ENCODE results near the gene HES2. TPM values are rescaled to one million over a fixed set of nuclear protein-coding genes. Genes with fewer than 3 reads are reported as not detected.
"Not testable (repeated sequence)": the region's sequence is repeated elsewhere in the genome, so short reads cannot be mapped to it uniquely, and the experiment has no call there.

Gene HES2
- polyA plus RNA-seq, 6 donors from 2014 or later = not detected

- peak; percentile 37 for DNase-seq
- Mint-ChIP-seq H3K36me3 (no peaks in the 10 kb centered on the region), H3K27me3 (peaks cover 16 to 75% (median 53%) of the 10 kb centered on the region in 3 donors), H3K9me3 (peaks cover 0 to 3% (median 0%) of the 10 kb centered on the region in 7 donors), H3K4me1 (peaks cover 7 to 17% (median 13%) of the 10 kb centered on the region in 3 donors), H3K4me3 (peak overlapping the region in 6 of 8 donors; percentile 32 to 78 (median 54)), H3K27ac (no peak overlapping the region)
- peak; percentile 71 to 78 for ATAC-seq (ENCODE audit: low read depth in 2 of 2)
Observed at GRCh38 chr1:6440198-6441126, 20.7 kb upstream of the HES2 start.

DNA sequence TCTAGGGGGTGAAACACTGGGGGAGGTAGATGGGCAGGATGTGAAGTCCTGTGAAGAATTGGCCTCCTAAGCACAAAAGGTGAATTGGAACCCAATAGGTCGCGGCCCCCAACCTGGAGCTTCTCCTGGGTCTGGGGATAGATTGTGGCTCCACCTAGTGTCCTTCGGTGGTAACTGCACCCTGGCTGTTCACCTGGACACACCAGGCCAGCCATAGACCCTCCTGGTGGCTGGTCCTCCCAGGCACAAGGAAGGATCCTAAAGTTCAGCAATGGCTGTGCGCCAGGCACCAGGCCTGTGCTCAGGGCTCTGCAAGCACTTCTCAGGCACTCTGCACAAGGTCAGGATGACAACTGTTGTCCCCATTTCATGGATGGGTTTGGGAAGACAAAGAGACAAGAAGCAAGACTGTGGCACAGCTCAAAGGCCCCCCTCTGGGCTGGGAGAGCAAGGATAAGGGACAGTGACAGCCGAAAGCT is 18.4 kb upstream of the HES2 start:
- peaks cover 0 to 3% (median 0%) of the 10 kb centered on the region in 7 donors for H3K9me3 Mint-ChIP-seq
- peak; percentile 60 to 61 for ATAC-seq (ENCODE audit: low read depth in 2 of 2)
- DNase-seq = peak; percentile 61
- peaks cover 15 to 69% (median 55%) of the 10 kb centered on the region in 3 donors for H3K27me3 Mint-ChIP-seq
- H3K4me1 Mint-ChIP-seq = peaks cover 7 to 17% (median 13%) of the 10 kb centered on the region in 3 donors
- no peaks in the 10 kb centered on the region for H3K36me3 Mint-ChIP-seq
- peak overlapping the region in 3 of 8 donors; percentile 29 to 40 (median 39) for H3K4me3 Mint-ChIP-seq
- H3K27ac Mint-ChIP-seq = no peak overlapping the region

GRCh38 chr1:6437012-6437700 is 17.4 kb upstream of the HES2 start:
- H3K27ac Mint-ChIP-seq, H3K36me3 Mint-ChIP-seq: not testable (repeated sequence)

GRCh38 chr1:6436277-6436676 is 16.6 kb upstream of the HES2 start:
- not testable (repeated sequence) for H3K27ac Mint-ChIP-seq; H3K36me3 Mint-ChIP-seq; H3K9me3 Mint-ChIP-seq; H3K4me3 Mint-ChIP-seq; ATAC-seq (ENCODE audit: low read depth in 2 of 2); DNase-seq
- Mint-ChIP-seq H3K4me1 (peaks cover 7 to 16% (median 13%) of the 10 kb centered on the region in 3 donors), H3K27me3 (peaks cover 15 to 65% (median 49%) of the 10 kb centered on the region in 3 donors)

More at GRCh38 chr1:6437012-6437700, 17.4 kb upstream of the HES2 start:
- H3K4me3 Mint-ChIP-seq; DNase-seq; ATAC-seq (ENCODE audit: low read depth in 2 of 2); H3K9me3 Mint-ChIP-seq: not testable (repeated sequence)
- Mint-ChIP-seq H3K4me1 (peaks cover 7 to 17% (median 13%) of the 10 kb centered on the region in 3 donors), H3K27me3 (peaks cover 15 to 69% (median 55%) of the 10 kb centered on the region in 3 donors)

DNA sequence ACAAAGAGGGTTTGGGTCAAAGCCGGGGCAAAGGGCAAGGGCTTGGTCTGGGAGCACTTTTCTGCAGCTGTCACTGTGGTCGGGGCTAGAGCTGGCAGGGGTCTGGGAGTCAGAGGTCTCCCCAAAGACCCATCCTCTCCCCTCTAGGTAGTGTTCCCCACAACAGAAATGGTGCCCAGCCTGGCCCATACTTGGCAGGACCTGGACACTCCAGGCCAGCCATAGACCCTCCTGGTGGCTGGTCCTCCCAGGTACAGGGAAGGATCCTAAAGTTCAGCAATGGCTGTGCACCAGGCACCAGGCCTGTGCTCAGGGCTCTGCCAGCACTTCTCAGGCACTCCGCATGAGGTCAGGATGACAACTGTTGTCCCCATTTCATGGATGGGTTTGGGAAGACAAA is 15.8 kb upstream of the HES2 start:
- H3K9me3 Mint-ChIP-seq = peaks cover 0 to 3% (median 0%) of the 10 kb centered on the region in 7 donors
- H3K27ac Mint-ChIP-seq = no peak overlapping the region
- ATAC-seq (ENCODE audit: low read depth in 2 of 2) (no peak), DNase-seq (no peak)
- H3K4me3 Mint-ChIP-seq = no peak overlapping the region
- H3K4me1 Mint-ChIP-seq = peaks cover 7 to 13% (median 12%) of the 10 kb centered on the region in 3 donors
- no peaks in the 10 kb centered on the region for H3K36me3 Mint-ChIP-seq
- peaks cover 15 to 63% (median 45%) of the 10 kb centered on the region in 3 donors for H3K27me3 Mint-ChIP-seq

DNA sequence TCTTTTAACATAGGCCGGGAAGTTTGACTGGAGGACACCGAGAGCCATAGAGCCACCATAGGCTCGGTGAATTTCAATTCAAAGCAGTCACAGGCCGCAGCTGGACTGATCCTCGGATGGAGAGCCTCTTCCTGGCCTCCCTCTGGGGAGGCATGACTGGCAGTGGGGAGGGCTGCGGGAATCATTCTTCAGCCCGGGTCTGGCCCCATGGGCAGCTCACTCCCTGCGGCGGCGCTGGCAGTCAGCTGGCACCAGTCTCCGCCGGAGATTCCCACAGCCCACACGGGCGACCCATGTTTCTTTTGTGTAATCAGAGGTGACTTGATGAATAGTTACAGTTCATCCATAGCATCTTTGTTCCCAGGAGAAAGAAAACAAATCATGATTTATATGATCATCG is 15.4 kb upstream of the HES2 start:
- Mint-ChIP-seq H3K27ac (no peak overlapping the region), H3K27me3 (peaks cover 15 to 67% (median 50%) of the 10 kb centered on the region in 3 donors), H3K9me3 (peaks cover 0 to 3% (median 0%) of the 10 kb centered on the region in 7 donors), H3K36me3 (no peaks in the 10 kb centered on the region), H3K4me3 (no peak overlapping the region), H3K4me1 (peaks cover 7 to 13% (median 12%) of the 10 kb centered on the region in 3 donors)
- no peak for ATAC-seq (ENCODE audit: low read depth in 2 of 2)
- no peak for DNase-seq

- Mint-ChIP-seq H3K36me3 (no peaks in the 10 kb centered on the region), H3K9me3 (peaks cover 0 to under 1% (median 0%) of the 10 kb centered on the region in 7 donors), H3K27ac (no peak overlapping the region), H3K4me3 (no peak overlapping the region), H3K27me3 (peaks cover 12 to 66% (median 52%) of the 10 kb centered on the region in 3 donors), H3K4me1 (peaks cover 3 to 8% (median 6%) of the 10 kb centered on the region in 3 donors)
- ATAC-seq (ENCODE audit: low read depth in 2 of 2) = no peak
- DNase-seq = no peak
Observed at GRCh38 chr1:6434186-6434585, 14.5 kb upstream of the HES2 start.

DNA sequence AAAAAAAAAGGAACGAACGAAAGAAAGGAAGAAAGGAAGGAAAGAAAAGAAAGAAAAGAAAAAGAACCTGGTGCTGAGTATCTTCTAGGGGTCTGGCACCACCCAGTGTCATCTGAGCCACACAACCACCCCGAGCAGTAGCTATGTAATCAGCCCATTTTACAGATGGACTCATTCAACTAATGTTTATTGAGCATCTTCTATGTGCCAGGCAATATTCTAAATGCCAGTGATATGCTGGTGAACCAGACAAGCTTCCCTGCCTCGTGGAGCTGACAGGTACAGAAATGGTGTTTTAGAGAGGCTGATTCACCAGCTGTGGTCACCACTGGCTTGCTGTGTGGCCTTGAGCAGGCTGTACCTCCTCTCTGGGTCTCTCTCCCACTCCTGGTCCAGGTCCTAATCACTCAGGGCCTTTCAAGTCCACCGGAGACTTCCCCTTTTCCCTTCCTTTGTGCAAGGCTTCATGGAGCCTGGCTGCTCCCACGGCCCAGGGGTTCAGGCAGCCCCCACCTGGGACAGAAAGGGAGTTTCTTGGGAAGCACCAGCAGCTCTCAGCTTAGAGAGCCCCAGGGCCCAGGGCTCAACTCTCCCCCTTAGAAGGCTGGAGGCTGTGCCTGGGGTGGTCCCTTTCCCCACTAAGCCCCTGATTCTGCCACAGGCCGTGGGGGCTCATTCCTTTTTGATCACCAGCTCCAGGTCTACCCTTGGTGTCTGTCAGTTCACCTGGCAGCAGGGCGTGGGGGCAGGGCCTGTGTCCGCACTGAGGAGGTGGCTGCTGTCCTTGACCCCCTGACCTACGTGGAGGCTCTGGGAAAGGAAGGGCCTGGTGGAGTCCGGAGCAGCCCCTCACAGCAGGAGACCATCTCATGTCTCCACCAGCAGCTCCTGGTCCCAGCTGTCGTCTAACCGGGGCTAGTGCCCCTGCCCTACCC is 12.2 kb upstream of the HES2 start:
- not testable (repeated sequence) for DNase-seq; H3K9me3 Mint-ChIP-seq; H3K36me3 Mint-ChIP-seq; ATAC-seq (ENCODE audit: low read depth in 2 of 2); H3K4me1 Mint-ChIP-seq; H3K4me3 Mint-ChIP-seq
- Mint-ChIP-seq H3K27me3 (peaks cover 9 to 65% (median 59%) of the 10 kb centered on the region in 3 donors), H3K27ac (peak overlapping the region in 1 of 6 donors; percentile 64)

DNA sequence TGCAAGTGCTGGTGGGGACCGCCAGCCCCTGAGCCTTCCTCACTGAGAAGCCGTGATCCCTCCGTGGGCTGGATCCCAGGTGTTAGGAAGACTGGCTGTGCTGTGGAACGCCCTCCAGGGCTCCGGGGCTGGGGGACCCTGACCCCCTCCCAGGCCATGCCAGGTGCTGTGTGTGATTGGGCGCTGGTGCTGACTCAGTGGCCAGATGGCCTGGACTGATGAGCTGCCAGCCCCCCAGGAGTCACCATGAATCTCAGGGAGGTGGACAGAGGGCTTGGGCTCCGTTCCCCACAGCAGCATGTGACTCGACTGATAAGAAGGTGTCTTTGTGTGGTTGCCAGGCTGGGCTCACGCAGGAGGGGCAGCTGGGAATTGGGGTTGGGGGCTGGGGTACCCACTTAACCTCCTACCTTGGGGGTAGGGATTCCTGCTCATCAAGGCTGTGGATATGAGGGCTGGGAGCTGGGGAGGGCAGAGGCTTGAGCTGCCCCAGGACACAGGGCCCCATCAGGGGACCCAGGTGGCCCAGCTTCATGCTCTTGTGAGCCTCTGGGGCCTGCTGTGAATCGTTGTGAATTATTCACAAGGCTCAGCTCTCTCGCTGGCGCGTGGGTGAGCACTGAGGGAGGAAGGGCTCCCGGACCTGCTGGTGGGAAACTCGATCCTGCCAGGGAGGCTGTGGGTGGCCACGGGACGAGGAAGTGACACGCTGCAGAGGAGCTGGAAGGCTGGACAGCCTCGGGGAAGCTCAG is 10.1 kb upstream of the HES2 start:
- H3K27ac Mint-ChIP-seq; H3K4me3 Mint-ChIP-seq; H3K4me1 Mint-ChIP-seq; DNase-seq; ATAC-seq (ENCODE audit: low read depth in 2 of 2); H3K36me3 Mint-ChIP-seq; H3K9me3 Mint-ChIP-seq: not testable (repeated sequence)
- peaks cover 9 to 75% (median 61%) of the 10 kb centered on the region in 3 donors for H3K27me3 Mint-ChIP-seq

- DNase-seq, H3K27ac Mint-ChIP-seq, H3K36me3 Mint-ChIP-seq, H3K4me3 Mint-ChIP-seq, H3K9me3 Mint-ChIP-seq: not testable (repeated sequence)
- peaks cover 12 to 72% (median 58%) of the 10 kb centered on the region in 3 donors for H3K27me3 Mint-ChIP-seq
- ATAC-seq (ENCODE audit: low read depth in 2 of 2) = peak; percentile 22 to 23
- peaks cover 6 to 11% (median 9%) of the 10 kb centered on the region in 3 donors for H3K4me1 Mint-ChIP-seq
Observed at GRCh38 chr1:6428453-6428852, 8.7 kb upstream of the HES2 start.

DNA sequence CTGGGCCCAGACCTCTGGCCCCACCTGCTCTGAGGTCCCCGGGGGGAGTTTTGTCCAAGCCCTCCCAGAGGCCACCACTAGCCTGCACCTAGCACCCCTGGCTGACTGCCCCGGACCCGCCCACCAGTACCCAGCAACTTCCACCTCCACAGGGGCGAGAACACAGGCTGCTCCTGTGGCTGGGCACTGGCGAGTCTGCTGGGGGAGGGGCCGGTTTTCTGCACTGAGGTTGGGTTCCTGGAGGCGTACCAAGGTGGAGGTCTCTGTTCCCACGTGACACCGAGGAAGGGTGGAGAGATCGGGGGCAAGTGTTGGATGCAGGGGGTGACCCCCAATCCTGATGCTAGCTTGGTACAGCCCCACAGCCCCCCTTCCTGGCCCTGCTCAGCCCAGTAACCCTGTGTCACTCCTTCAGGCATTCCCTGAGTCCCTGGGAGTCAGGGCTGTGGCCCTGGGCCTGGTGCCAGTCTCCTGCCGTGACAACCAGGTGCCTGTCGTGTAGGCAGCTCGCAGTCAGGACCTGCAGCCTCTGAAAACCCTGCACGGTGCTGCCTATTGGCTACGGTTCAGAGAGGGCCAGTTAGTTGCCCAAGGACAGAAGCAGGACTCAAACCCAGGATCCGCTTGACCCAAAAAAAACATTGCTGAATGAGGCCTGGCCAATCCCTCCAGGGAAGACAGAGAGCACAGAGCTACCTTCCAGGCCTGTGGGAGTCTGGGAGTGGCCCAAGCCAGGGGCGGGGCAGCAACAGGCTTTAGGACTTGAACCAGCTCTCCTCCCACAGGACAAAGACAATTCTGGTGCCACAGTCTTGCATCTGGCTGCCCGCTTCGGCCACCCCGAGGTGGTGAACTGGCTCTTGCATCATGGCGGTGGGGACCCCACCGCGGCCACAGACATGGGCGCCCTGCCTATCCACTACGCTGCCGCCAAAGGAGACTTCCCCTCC is 8.0 kb upstream of the HES2 start:
- H3K27me3 Mint-ChIP-seq = peaks cover 18 to 76% (median 62%) of the 10 kb centered on the region in 3 donors
- ATAC-seq (ENCODE audit: low read depth in 2 of 2) (no peak), DNase-seq (no peak)
- no peaks in the 10 kb centered on the region for H3K9me3 Mint-ChIP-seq
- no peak overlapping the region for H3K27ac Mint-ChIP-seq
- no peak overlapping the region for H3K4me3 Mint-ChIP-seq
- H3K4me1 Mint-ChIP-seq = peaks cover 6 to 18% (median 10%) of the 10 kb centered on the region in 3 donors
- no peaks in the 10 kb centered on the region for H3K36me3 Mint-ChIP-seq
